Glutamatergic neuron (in vitro differentiated cells): ENCODE measurements around the gene PSRC1. TPM values are rescaled to one million over a fixed set of nuclear protein-coding genes. Genes with fewer than 3 reads are reported as not detected.

Experiments
- DNase-seq: peaks from one replicate; pipeline ENCODE4 v3.0.0; 2022
- H3K27ac Mint-ChIP-seq: one replicate; pipeline ENCODE4 v1.8.0; 2020; ENCODE audit warnings: mild to moderate bottlenecking, mixed read lengths, inconsistent platforms; ENCODE audit not compliant: unreplicated experiment
- H3K27me3 Mint-ChIP-seq: one replicate; pipeline ENCODE4 v1.8.0; 2020; ENCODE audit warnings: mild to moderate bottlenecking, moderate library complexity, mixed read lengths, inconsistent platforms; ENCODE audit not compliant: unreplicated experiment
- H3K36me3 Mint-ChIP-seq: one replicate; pipeline ENCODE4 v1.8.0; 2020; ENCODE audit warnings: mild to moderate bottlenecking, mixed read lengths, inconsistent platforms; ENCODE audit not compliant: unreplicated experiment
- H3K4me1 Mint-ChIP-seq: one replicate; pipeline ENCODE4 v1.8.0; 2020; ENCODE audit warnings: mild to moderate bottlenecking, low read depth, mixed read lengths, inconsistent platforms; ENCODE audit not compliant: unreplicated experiment
- H3K4me3 Mint-ChIP-seq: one replicate; pipeline ENCODE4 v1.8.0; 2020; ENCODE audit warnings: mild to moderate bottlenecking, mixed read lengths, inconsistent platforms; ENCODE audit not compliant: unreplicated experiment
- H3K9me3 Mint-ChIP-seq: one replicate; pipeline ENCODE4 v1.8.0; 2020; ENCODE audit warnings: mild to moderate bottlenecking, moderate library complexity, mixed read lengths, inconsistent platforms; ENCODE audit not compliant: unreplicated experiment
- total RNA-seq: library from RNA; stranded (reverse); fragmentation: NEBNext Ultra II Directional; extraction: Animal tissue kit (Norgen Biotek cat#: 25700); gene quantifications from one replicate; pipeline ENCODE4 v1.2.1, GENCODE V29; 2021; ENCODE audit not compliant: unreplicated experiment
- TF ChIP-seq, protein P1 (sequence below): fragments of 200-600 bp; sonication (generic); IDR thresholded peaks from one replicate; pipeline ENCODE4 v1.5.0; 2021; ENCODE audit not compliant: partially characterized antibody, unreplicated experiment

Gene PSRC1
- total RNA-seq, 1 donor from 2014 or later: 13.9 TPM

DNA sequence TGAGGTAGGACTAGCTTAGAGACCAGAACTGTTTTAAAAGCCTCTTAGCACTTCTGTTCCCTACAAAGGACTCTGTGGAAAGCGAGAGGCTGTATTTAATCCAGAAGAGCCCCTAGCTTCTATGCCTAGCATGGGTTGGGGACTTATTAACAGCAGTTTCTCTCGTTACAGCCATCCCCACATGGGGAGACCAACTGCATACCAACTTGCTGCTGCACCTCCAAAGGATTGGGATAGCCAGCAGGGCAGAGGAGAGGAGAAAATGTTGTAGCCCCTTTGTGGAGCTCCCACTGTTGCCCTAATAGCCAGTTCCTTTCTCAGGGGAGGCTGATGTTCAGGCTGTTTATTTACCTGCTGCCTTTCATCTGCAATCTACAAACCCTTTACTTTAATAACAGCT lies 44.6 kb downstream of the PSRC1 start:
- TF ChIP-seq, protein P1, sequence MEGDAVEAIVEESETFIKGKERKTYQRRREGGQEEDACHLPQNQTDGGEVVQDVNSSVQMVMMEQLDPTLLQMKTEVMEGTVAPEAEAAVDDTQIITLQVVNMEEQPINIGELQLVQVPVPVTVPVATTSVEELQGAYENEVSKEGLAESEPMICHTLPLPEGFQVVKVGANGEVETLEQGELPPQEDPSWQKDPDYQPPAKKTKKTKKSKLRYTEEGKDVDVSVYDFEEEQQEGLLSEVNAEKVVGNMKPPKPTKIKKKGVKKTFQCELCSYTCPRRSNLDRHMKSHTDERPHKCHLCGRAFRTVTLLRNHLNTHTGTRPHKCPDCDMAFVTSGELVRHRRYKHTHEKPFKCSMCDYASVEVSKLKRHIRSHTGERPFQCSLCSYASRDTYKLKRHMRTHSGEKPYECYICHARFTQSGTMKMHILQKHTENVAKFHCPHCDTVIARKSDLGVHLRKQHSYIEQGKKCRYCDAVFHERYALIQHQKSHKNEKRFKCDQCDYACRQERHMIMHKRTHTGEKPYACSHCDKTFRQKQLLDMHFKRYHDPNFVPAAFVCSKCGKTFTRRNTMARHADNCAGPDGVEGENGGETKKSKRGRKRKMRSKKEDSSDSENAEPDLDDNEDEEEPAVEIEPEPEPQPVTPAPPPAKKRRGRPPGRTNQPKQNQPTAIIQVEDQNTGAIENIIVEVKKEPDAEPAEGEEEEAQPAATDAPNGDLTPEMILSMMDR: no peak
- Mint-ChIP-seq H3K4me3 (no peak overlapping the region), H3K27ac (no peak overlapping the region), H3K36me3 (no peaks in the 10 kb centered on the region), H3K27me3 (peaks cover 21% of the 10 kb centered on the region), H3K9me3 (peaks cover 27% of the 10 kb centered on the region), H3K4me1 (peaks cover 30% of the 10 kb centered on the region)
- no peak for DNase-seq

DNA sequence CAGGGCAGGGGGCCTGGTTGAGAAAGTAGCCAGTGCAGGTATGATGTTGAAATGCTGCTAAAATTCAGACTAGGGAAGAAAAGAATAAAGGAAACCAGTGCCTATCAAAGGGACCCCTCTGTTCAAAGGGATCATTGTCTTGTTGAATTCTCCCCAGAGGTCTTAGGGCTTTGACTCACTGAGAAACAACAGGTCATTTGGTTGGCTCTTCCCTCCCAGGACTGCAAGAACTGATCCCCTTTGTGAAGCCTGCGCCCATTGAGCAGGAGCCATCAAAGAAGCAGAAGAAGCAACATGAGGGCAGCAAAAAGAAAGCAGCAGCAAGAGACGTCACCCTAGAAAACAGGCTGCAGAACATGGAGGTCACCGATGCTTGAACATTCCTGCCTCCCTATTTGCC lies 45.4 kb downstream of the PSRC1 start:
- Mint-ChIP-seq H3K36me3 (no peaks in the 10 kb centered on the region), H3K27ac (no peak overlapping the region), H3K27me3 (peaks cover 16% of the 10 kb centered on the region), H3K9me3 (peaks cover 23% of the 10 kb centered on the region), H3K4me3 (no peak overlapping the region), H3K4me1 (peaks cover 23% of the 10 kb centered on the region)
- TF ChIP-seq, protein P1: no peak
- no peak for DNase-seq

DNA sequence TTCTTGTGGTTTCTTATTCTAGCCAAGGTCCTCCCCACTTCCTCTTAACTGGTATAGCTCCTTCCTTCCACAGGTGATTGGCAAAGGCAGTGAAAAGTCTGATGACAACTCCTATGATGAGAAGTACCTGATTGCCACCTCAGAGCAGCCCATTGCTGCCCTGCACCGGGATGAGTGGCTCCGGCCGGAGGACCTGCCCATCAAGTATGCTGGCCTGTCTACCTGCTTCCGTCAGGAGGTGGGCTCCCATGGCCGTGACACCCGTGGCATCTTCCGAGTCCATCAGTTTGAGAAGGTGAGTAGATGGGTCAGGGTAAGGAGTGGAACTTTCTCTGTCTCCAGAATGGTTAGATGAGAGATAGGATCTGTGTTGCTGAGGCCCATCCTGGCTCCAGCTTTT lies 47.8 kb downstream of the PSRC1 start:
- Mint-ChIP-seq H3K4me1 (peaks cover 16% of the 10 kb centered on the region), H3K36me3 (no peaks in the 10 kb centered on the region), H3K9me3 (peaks cover 10% of the 10 kb centered on the region), H3K27ac (no peak overlapping the region), H3K4me3 (no peak overlapping the region), H3K27me3 (peaks cover 6% of the 10 kb centered on the region)
- DNase-seq: no peak
- TF ChIP-seq, protein P1: no peak

DNA sequence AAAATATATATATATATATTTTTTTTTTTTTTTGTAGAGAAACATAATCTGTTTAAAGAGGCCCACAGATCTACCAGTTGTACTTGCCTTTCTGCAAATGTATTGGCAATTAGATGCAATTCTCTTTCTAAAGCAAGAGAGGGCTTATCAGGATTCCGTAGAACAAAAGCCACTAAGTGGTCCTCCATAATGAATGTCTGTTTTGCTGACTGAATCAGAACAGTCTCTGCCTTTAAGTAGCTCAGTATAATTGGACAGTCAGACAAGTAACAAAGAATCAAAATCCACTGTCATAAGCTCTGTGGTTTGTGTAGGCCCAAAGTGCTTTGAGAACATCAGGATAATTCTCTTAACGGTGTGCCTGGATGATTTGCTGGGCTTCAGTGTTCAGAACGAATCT lies 51.9 kb downstream of the PSRC1 start:
- Mint-ChIP-seq H3K27me3 (peaks cover 9% of the 10 kb centered on the region), H3K27ac (peak overlapping the region; percentile 81), H3K9me3 (peaks cover 6% of the 10 kb centered on the region), H3K4me1 (peaks cover 26% of the 10 kb centered on the region), H3K4me3 (no peak overlapping the region), H3K36me3 (no peaks in the 10 kb centered on the region)
- TF ChIP-seq, protein P1: no peak
- no peak for DNase-seq

Other genes with a start within 250 kb of the PSRC1 start
- 128 TPM for gene WDR47, start 241.0 kb downstream of the PSRC1 start, total RNA-seq
- gene TAF13, start 207.1 kb downstream of the PSRC1 start, total RNA-seq: 66.0 TPM
- gene TMEM167B, start 192.4 kb downstream of the PSRC1 start, total RNA-seq: 30.8 TPM
- gene ELAPOR1, start 169.0 kb downstream of the PSRC1 start, total RNA-seq: 1.5 TPM
- 555 TPM for gene SARS1, start 69.2 kb downstream of the PSRC1 start, total RNA-seq
- 181 TPM for gene CELSR2, start 33.6 kb downstream of the PSRC1 start, total RNA-seq
- gene MYBPHL, start 23.9 kb upstream of the PSRC1 start, total RNA-seq: 0.64 TPM
- 53.2 TPM for gene SORT1, start 114.8 kb upstream of the PSRC1 start, total RNA-seq
- gene PSMA5, start 143.3 kb upstream of the PSRC1 start, total RNA-seq: 54.0 TPM
- gene SYPL2, start 183.4 kb upstream of the PSRC1 start, total RNA-seq: 0.42 TPM
- gene ATXN7L2, start 200.8 kb upstream of the PSRC1 start, total RNA-seq: 54.9 TPM
- gene CYB561D1, start 210.9 kb upstream of the PSRC1 start, total RNA-seq: 23.9 TPM
- 8.0 TPM for gene AMIGO1, start 226.6 kb upstream of the PSRC1 start, total RNA-seq